NB4 (cell line): Measurements from ENCODE around the gene DLX1.

Experiments used
- DNase-seq: peaks from one replicate; pipeline ENCODE4 v3.0.0; 2010; ENCODE audit warnings: low read depth
- H3K4me3 ChIP-seq: one replicate; pipeline ENCODE4 v1.5.1; 2011; ENCODE audit warnings: mild to moderate bottlenecking, low read depth, low read length, moderate library complexity
- CTCF ChIP-seq: IDR thresholded peaks from one replicate; pipeline ENCODE4 v1.5.1; 2012; ENCODE audit warnings: low read depth, low read length
- MAX ChIP-seq: IDR thresholded peaks from 2 replicates; pipeline ENCODE4 v1.6.1; 2011; ENCODE audit warnings: low read depth, low read length
- MYC ChIP-seq: IDR thresholded peaks from 2 replicates; pipeline ENCODE4 v1.6.1; 2011; ENCODE audit warnings: low read depth, low read length
- POLR2A ChIP-seq: IDR thresholded peaks from 2 replicates; pipeline ENCODE4 v1.6.1; 2011; ENCODE audit warnings: mild to moderate bottlenecking; ENCODE audit not compliant: insufficient read length; ENCODE audit errors: extremely low read depth

Gene DLX1

GRCh38 chr2:172119089-172119488 lies 33.8 kb downstream of the DLX1 start:
- DNase-seq: no peak
- no peak overlapping the region for H3K4me3 ChIP-seq
- TF ChIP-seq CTCF (no peak), POLR2A (no peak), MAX (no peak)

- no peak overlapping the region for H3K4me3 ChIP-seq
- DNase-seq: no peak
- TF ChIP-seq MAX (no peak), POLR2A (no peak), MYC (no peak), CTCF (no peak)
Observed at GRCh38 chr2:172120118-172120517, 34.8 kb downstream of the DLX1 start.

GRCh38 chr2:172128484-172128883 lies 43.2 kb downstream of the DLX1 start:
- no peak overlapping the region for H3K4me3 ChIP-seq
- TF ChIP-seq POLR2A (no peak), CTCF (no peak), MAX (no peak), MYC (no peak)
- no peak for DNase-seq

- no peak for TF ChIP-seq MYC
- TF ChIP-seq POLR2A: no peak
- no peak for TF ChIP-seq MAX
- TF ChIP-seq CTCF: no peak
- no peak overlapping the region for H3K4me3 ChIP-seq
- DNase-seq: no peak
Observed at GRCh38 chr2:172129404-172129803, 44.1 kb downstream of the DLX1 start.

- H3K4me3 ChIP-seq: no peak overlapping the region
- DNase-seq: no peak
- TF ChIP-seq MAX: no peak
- no peak for TF ChIP-seq MYC
- TF ChIP-seq POLR2A: no peak
- TF ChIP-seq CTCF: no peak
Observed at GRCh38 chr2:172131713-172132555, 46.6 kb downstream of the DLX1 start.

GRCh38 chr2:172134270-172134669 lies 49.0 kb downstream of the DLX1 start:
- TF ChIP-seq MAX (no peak), MYC (no peak), CTCF (no peak), POLR2A (no peak)
- no peak for DNase-seq

More at GRCh38 chr2:172134270-172134669, 49.0 kb downstream of the DLX1 start:
- H3K4me3 ChIP-seq: no peak overlapping the region
